H1 (cell line): ENCODE results near the gene SEMA3G. TPM values are rescaled to one million over a fixed set of nuclear protein-coding genes. Genes with fewer than 3 reads are reported as not detected.
A peak's percentile ranks its signal among the peaks of the same experiment; 100 is the strongest.

Source experiments
- CTCF ChIA-PET: fragments of 300-600 bp; sonication (Branson Sonifier 250); formaldehyde crosslinking; loops from one replicate; lab custom pipeline; 2021; ENCODE audit not compliant: partially characterized antibody; lab: Charles Lee
- POLR2A ChIA-PET: fragments of 300-600 bp; sonication (Branson Sonifier 250); formaldehyde crosslinking; loops from one replicate; lab custom pipeline; 2021; ENCODE audit warnings: inconsistent platforms; ENCODE audit not compliant: partially characterized antibody; lab: Charles Lee
- DNase-seq, 2 experiments: peaks; one replicate each; pipeline versions ENCODE4 v3.0.0 to v3.0.0-alpha.2; 2010 to 2022; ENCODE audit warnings: low spot score in 2 of 2, low read depth in 1 of 2, mixed read lengths in 1 of 2
- FAIRE-seq: peaks from 2 replicates; lab custom pipeline; 2011; peaks lifted over from hg19 to GRCh38; lab: Jason Lieb, UNC
- H2AFZ ChIP-seq: 2 replicates; pipeline ENCODE4 v1.8.1; 2012; ENCODE audit warnings: low read length, inconsistent platforms
- H2AK5ac ChIP-seq: 2 replicates; pipeline ENCODE4 v1.6.1; 2013; ENCODE audit warnings: low read depth, low read length
- H2BK120ac ChIP-seq: replicated peaks from 2 replicates; pipeline ENCODE3; 2013; ENCODE audit warnings: low read depth, low read length, inconsistent platforms
- H2BK12ac ChIP-seq: 2 replicates; pipeline ENCODE4 v1.6.1; 2013; ENCODE audit warnings: low read depth, low read length
- H2BK15ac ChIP-seq: 2 replicates; pipeline ENCODE4 v1.6.1; 2013; ENCODE audit warnings: low read length
- H2BK20ac ChIP-seq: 2 replicates; pipeline ENCODE4 v1.6.1; 2013; ENCODE audit warnings: low read length
- H2BK5ac ChIP-seq: 2 replicates; pipeline ENCODE4 v1.6.1; 2013; ENCODE audit warnings: low read depth, low read length
- H3K14ac ChIP-seq: 2 replicates; pipeline ENCODE4 v1.6.1; 2013; ENCODE audit warnings: inconsistent platforms; ENCODE audit not compliant: insufficient read length
- H3K18ac ChIP-seq: 2 replicates; pipeline ENCODE4 v1.6.1; 2013; ENCODE audit warnings: low read length; ENCODE audit errors: extremely low read depth
- H3K23ac ChIP-seq: 2 replicates; pipeline ENCODE4 v1.6.1; 2013; ENCODE audit warnings: inconsistent platforms; ENCODE audit not compliant: insufficient read length
- H3K23me2 ChIP-seq: 2 replicates; pipeline ENCODE4 v1.6.1; 2013; ENCODE audit warnings: low read depth, low read length
- H3K27ac ChIP-seq: 2 replicates; pipeline ENCODE4 v1.6.1; 2011; ENCODE audit warnings: low read depth, low read length, inconsistent platforms
- H3K27me3 ChIP-seq, 4 experiments: replicated peaks in 1 of 4; 1 replicate in 1 of 4; 2 replicates in 3 of 4; pipeline versions ENCODE4 v1.6.1 to v1.8.1; 2011 to 2013; ENCODE audit warnings: low read length in 3 of 4, mild to moderate bottlenecking in 3 of 4, inconsistent platforms in 2 of 4, mixed read lengths in 2 of 4, moderate library complexity in 1 of 4; ENCODE audit not compliant: control insufficient read depth in 3 of 4, insufficient read depth in 3 of 4; ENCODE audit errors: extremely low read depth in 1 of 4
- H3K36me3 ChIP-seq, 4 experiments: 2 replicates each; pipeline versions ENCODE4 v1.6.1 to v1.8.1; 2011 to 2013; ENCODE audit warnings: mild to moderate bottlenecking in 4 of 4, low read length in 3 of 4, moderate library complexity in 2 of 4, control low read depth in 1 of 4, inconsistent platforms in 1 of 4; ENCODE audit not compliant: insufficient read depth in 4 of 4, control insufficient read depth in 2 of 4
- H3K4ac ChIP-seq: replicated peaks from 2 replicates; pipeline ENCODE3; 2013; ENCODE audit warnings: low read length, low read depth, mixed read lengths, inconsistent platforms; ENCODE audit not compliant: insufficient read length
- H3K4me1 ChIP-seq, 4 experiments: replicated peaks in 1 of 4; 1 replicate in 1 of 4; 2 replicates in 3 of 4; pipeline versions ENCODE4 v1.6.1 to v1.8.1; 2011 to 2013; ENCODE audit warnings: low read length in 3 of 4, inconsistent platforms in 2 of 4, mixed read lengths in 1 of 4; ENCODE audit not compliant: insufficient read depth in 4 of 4, control insufficient read depth in 3 of 4
- H3K4me2 ChIP-seq, 2 experiments: 2 replicates each; pipeline versions ENCODE4 v1.6.1 to v1.8.1; 2011 to 2013; ENCODE audit warnings: low read depth in 2 of 2, low read length in 2 of 2, control low read depth in 1 of 2, inconsistent platforms in 1 of 2, mild to moderate bottlenecking in 1 of 2; ENCODE audit not compliant: insufficient read depth in 1 of 2
- H3K4me3 ChIP-seq, 4 experiments: fragments of 200-600, 300-600 bp in 1 of 4; sonication (generic), shearing (Covaris generic), sonication (Bioruptor Twin) in 1 of 4; 2 replicates each; pipeline versions ENCODE4 v1.5.1 to v1.8.1; 2011 to 2016; ENCODE audit warnings: low read length in 4 of 4, low read depth in 3 of 4, control low read depth in 2 of 4, inconsistent platforms in 2 of 4, mild to moderate bottlenecking in 2 of 4, mixed read lengths in 1 of 4, moderate library complexity in 1 of 4; ENCODE audit not compliant: insufficient read depth in 2 of 4; ENCODE audit errors: extremely low read depth in 1 of 4
- H3K56ac ChIP-seq: replicated peaks from 2 replicates; pipeline ENCODE3; 2013; ENCODE audit warnings: low read depth, mild to moderate bottlenecking, mixed read lengths, low read length, inconsistent platforms; ENCODE audit not compliant: insufficient read length
- H3K79me1 ChIP-seq: 2 replicates; pipeline ENCODE4 v1.6.1; 2013; ENCODE audit warnings: low read depth, low read length, control low read depth
- H3K79me2 ChIP-seq, 2 experiments: 2 replicates each; pipeline versions ENCODE4 v1.6.1 to v1.8.1; 2012 to 2013; ENCODE audit warnings: low read length in 2 of 2, mild to moderate bottlenecking in 2 of 2, inconsistent platforms in 1 of 2; ENCODE audit not compliant: insufficient read depth in 2 of 2, control insufficient read depth in 1 of 2
- H3K9ac ChIP-seq, 4 experiments: replicated peaks in 1 of 4; 1 replicate in 1 of 4; 2 replicates in 3 of 4; pipeline versions ENCODE4 v1.6.1 to v1.8.1; 2011 to 2013; ENCODE audit warnings: low read depth in 3 of 4, low read length in 3 of 4, control low read depth in 2 of 4, mild to moderate bottlenecking in 2 of 4, moderate library complexity in 2 of 4, inconsistent platforms in 1 of 4; ENCODE audit errors: extremely low read depth in 1 of 4
- H3K9me3 ChIP-seq, 2 experiments: 2 replicates each; pipeline versions ENCODE4 v1.6.1 to v1.8.1; 2012 to 2013; ENCODE audit warnings: mild to moderate bottlenecking in 2 of 2, moderate library complexity in 2 of 2, control low read depth in 1 of 2, inconsistent platforms in 1 of 2, low read depth in 1 of 2, low read length in 1 of 2, mixed read lengths in 1 of 2; ENCODE audit not compliant: insufficient read depth in 2 of 2
- H4K20me1 ChIP-seq, 2 experiments: replicated peaks in 1 of 2; 2 replicates each; pipeline versions ENCODE3 to v1.8.1; 2011 to 2013; ENCODE audit warnings: inconsistent platforms in 2 of 2, low read length in 2 of 2, mild to moderate bottlenecking in 1 of 2; ENCODE audit not compliant: insufficient read depth in 2 of 2, control insufficient read depth in 1 of 2
- H4K5ac ChIP-seq: 2 replicates; pipeline ENCODE4 v1.6.1; 2013; ENCODE audit warnings: low read length, low read depth, mixed read lengths, inconsistent platforms; ENCODE audit not compliant: insufficient read length
- H4K8ac ChIP-seq: 2 replicates; pipeline ENCODE4 v1.8.0; 2013; ENCODE audit warnings: mild to moderate bottlenecking, moderate library complexity, low read length, inconsistent platforms; ENCODE audit not compliant: insufficient read depth; ENCODE audit errors: extremely low read depth
- H4K91ac ChIP-seq: replicated peaks from 2 replicates; pipeline ENCODE3; 2013; ENCODE audit warnings: low read length, mixed read lengths, inconsistent platforms; ENCODE audit not compliant: insufficient read length
- CBX8 ChIP-seq: fragments of 300-800, 300-1000 bp; sonication (generic); IDR thresholded peaks from 2 replicates; pipeline ENCODE4 v1.7.1; 2016; ENCODE audit warnings: low read depth, low read length, borderline replicate concordance
- CTCF ChIP-seq, 3 experiments: IDR thresholded peaks; 1 replicate in 2 of 3; 2 replicates in 1 of 3; pipeline versions ENCODE4 v1.5.1 to v1.6.1; 2011; ENCODE audit warnings: low read length in 3 of 3, mild to moderate bottlenecking in 3 of 3, inconsistent platforms in 2 of 3, low read depth in 1 of 3, moderate library complexity in 1 of 3; ENCODE audit not compliant: insufficient read depth in 1 of 3; ENCODE audit errors: control extremely low read depth in 1 of 3
- GABPA ChIP-seq: IDR thresholded peaks from 2 replicates; pipeline ENCODE4 v1.6.1; 2011; ENCODE audit warnings: mild to moderate bottlenecking, low read length, moderate library complexity, borderline replicate concordance; ENCODE audit not compliant: insufficient read depth
- GTF2F1 ChIP-seq: IDR thresholded peaks from 2 replicates; pipeline ENCODE4 v1.6.1; 2012; ENCODE audit warnings: low read depth, low read length, improper control_type of control experiment, borderline replicate concordance
- HDAC6 ChIP-seq: IDR thresholded peaks from one replicate; pipeline ENCODE4 v1.7.1; 2012; ENCODE audit warnings: low read depth, mild to moderate bottlenecking, inconsistent platforms, low read length, moderate library complexity
- KDM4A ChIP-seq: IDR thresholded peaks from one replicate; pipeline ENCODE4 v1.7.1; 2012; ENCODE audit warnings: low read depth, mild to moderate bottlenecking, moderate library complexity, low read length, inconsistent platforms; ENCODE audit not compliant: severe bottlenecking
- KDM5A ChIP-seq: fragments of 200-600 bp; IDR thresholded peaks from 2 replicates; pipeline ENCODE4 v1.7.1; 2012; ENCODE audit warnings: mild to moderate bottlenecking, low read length, inconsistent platforms, mixed read lengths
- POLR2AphosphoS5 ChIP-seq: IDR thresholded peaks from 2 replicates; pipeline ENCODE4 v1.6.1; 2011; ENCODE audit warnings: low read depth, low read length
- SP4 ChIP-seq: IDR thresholded peaks from 2 replicates; pipeline ENCODE4 v1.6.1; 2012; ENCODE audit warnings: low read length, inconsistent platforms
- YY1 ChIP-seq: IDR thresholded peaks from 2 replicates; pipeline ENCODE4 v1.6.1; 2011; ENCODE audit warnings: low read depth, mild to moderate bottlenecking, low read length
- ZNF274 ChIP-seq: IDR thresholded peaks from 2 replicates; pipeline ENCODE4 v1.7.0; 2012; ENCODE audit warnings: low read length, borderline replicate concordance; ENCODE audit errors: extremely low read depth
- WGBS, 2 experiments: shearing (Covaris generic) in 1 of 2; methylation state at CpG; one replicate each; pipeline versions ENCODE4 v1.1.6 to v1.1.7; 2013 to 2015; ENCODE audit warnings: low lambda C conversion rate in 2 of 2, mixed read lengths in 2 of 2, inconsistent platforms in 1 of 2, low coverage in 1 of 2, missing lambda C conversion rate in 1 of 2; ENCODE audit not compliant: insufficient replicate concordance in 2 of 2, insufficient coverage in 1 of 2, insufficient read length in 1 of 2; ENCODE audit errors: extremely low coverage in 1 of 2, missing lambda C conversion rate in 1 of 2; 5-methylcytosine and 5-hydroxymethylcytosine counted together
- polyA plus RNA-seq, 7 experiments: library from polyadenylated mRNA; depleted of rRNA in 3 of 7; stranded (reverse) in 5 of 7; unstranded in 2 of 7; fragments of >200 nt in 5 of 7; fragments of 200-250 nt in 2 of 7; gene quantifications; 1 replicate in 5 of 7; 2 replicates in 1 of 7; 4 replicates in 1 of 7; pipeline versions ENCODE4 v1.2.1 to v1.2.3, GENCODE V29; 2011 to 2013; ENCODE audit warnings: missing spikeins in 2 of 7, mixed read lengths in 2 of 7
- total RNA-seq: library from RNA; stranded (reverse); fragmentation: NEBNext Ultra II Directional; extraction: Animal tissue kit (Norgen Biotek cat#: 25700); gene quantifications from 2 replicates; pipeline ENCODE4 v1.2.1, GENCODE V29; 2021

SEMA3G gene
- total and polyA plus RNA-seq, 2 of the 8 experiments (the other 6 are each of a cell fraction or from before 2014, with no cell fraction given) = 0.95 to 1.5 TPM

GRCh38 chr3:52433996-52434479 is 10.9 kb downstream of the SEMA3G start:
- Histone ChIP-seq H4K20me1 (no peaks in the 10 kb centered on the region), H2AK5ac (no peak overlapping the region), H3K18ac (no peak overlapping the region; the same call in 1 of the 2 replicates), H3K27me3 (no peaks in the 10 kb centered on the region), H2AFZ (no peak overlapping the region), H3K4me3 (no peak overlapping the region), H2BK5ac (no peak overlapping the region), H3K9me3 (no peaks in the 10 kb centered on the region), H2BK120ac (no peak overlapping the region), H3K4ac (no peak overlapping the region), H3K9ac (no peak overlapping the region), H3K23ac (no peak overlapping the region), H3K36me3 (no peaks in the 10 kb centered on the region), H2BK12ac (no peak overlapping the region), H3K79me2 (no peaks in the 10 kb centered on the region), H3K4me2 (no peak overlapping the region), H3K79me1 (no peaks in the 10 kb centered on the region), H3K4me1 (peaks cover 0 to 2% (median 0%) of the 10 kb centered on the region in 4 experiments; a peak in 1 of 7 replicates), H2BK15ac (no peak overlapping the region), H3K56ac (no peak overlapping the region), H4K91ac (peak overlapping the region; percentile 16), H4K5ac (no peak overlapping the region), H2BK20ac (no peak overlapping the region), H3K23me2 (no peaks in the 10 kb centered on the region), H4K8ac (no peak overlapping the region), H3K27ac (no peak overlapping the region), H3K14ac (no peak overlapping the region)
- 97% methylated on average over 6 of the region's 6 CpGs; no CpG with 5 or more reads in 1 of the 2 experiments for WGBS, 2 experiments
- ChIA-PET CTCF (interaction anchor here (0.7 to 1.4 kb wide), 4 partner anchors 22 to 326 kb away, joined by 3 to 4 read pairs (median 3); no protein-coding TSS in a partner anchor), POLR2A (interaction anchor here (10.5 kb wide), 1 partner anchor 12 kb away, joined by 112 read pairs; the partner anchor contains the start of gene SEMA3G)
- FAIRE-seq (no peak), DNase-seq (no peak)
- TF ChIP-seq POLR2AphosphoS5 (no peak), KDM4A (no peak), GABPA (no peak), GTF2F1 (no peak), SP4 (no peak), CTCF (IDR thresholded peaks at IDR 0.05; ENCODE audit: control extremely low read depth in 1 of 3, insufficient read depth in 1 of 3, low read depth in 1 of 3, low read length in 3 of 3) (no peak), ZNF274 (no peak), YY1 (no peak), CBX8 (no peak), KDM5A (no peak), HDAC6 (no peak)
